NCI-H1105 (cell line): ENCODE data around the gene GLP2R.

Source experiments
- DNase-seq: peaks from one replicate; lab custom pipeline; 2025; lab: John Stamatoyannopoulos, UW

Gene GLP2R

DNA sequence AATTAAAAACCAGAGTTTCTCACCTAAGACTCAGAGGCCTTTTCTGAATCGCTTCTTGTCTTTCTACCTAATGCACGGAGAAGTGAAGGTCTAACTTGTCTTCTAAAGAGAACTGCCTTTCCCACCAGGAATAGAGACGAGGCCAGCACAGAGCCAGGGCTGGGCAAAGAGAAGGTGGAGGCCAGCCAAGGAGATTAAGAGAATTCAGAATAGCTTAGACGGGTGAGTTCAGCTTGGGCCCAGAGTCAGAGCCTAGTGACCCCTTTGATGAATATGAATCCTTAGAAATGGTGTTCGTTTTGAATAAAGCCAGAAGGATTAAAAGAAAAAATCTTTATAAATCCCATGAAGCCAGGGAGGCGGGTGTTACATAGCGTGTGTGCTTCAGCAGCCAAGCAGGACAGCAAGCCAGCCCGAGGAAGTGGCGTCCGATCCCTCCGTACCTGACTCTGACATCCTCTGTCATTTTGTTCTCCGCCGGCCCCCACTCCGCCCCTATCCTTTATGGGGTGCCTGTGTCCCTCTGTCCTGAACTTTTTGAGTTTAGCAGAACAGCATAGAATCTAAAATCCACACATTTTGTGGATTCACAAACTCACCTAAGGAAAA is 11.3 kb upstream of the GLP2R start:
- no peak for DNase-seq

DNA sequence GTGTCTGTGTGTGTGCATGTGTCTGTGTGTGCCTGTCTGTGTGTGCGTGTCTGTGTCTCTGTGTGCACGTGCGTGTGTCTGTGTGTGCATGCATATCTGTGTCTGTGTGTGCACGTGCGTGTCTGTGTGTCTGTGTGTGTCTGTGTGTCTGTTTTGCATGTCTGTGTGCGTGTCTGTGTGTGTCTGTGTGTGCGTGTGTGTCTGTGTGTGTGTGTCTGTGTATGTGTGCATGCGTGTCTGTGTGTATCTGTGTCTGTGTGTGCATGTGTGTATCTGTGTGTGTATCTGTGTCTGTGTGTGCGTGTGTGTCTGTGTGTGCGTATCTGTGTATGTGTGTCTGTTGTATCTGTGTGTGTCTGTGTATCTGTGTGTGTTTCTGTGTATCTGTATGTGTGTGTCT is 9.3 kb upstream of the GLP2R start:
- no peak for DNase-seq

DNA sequence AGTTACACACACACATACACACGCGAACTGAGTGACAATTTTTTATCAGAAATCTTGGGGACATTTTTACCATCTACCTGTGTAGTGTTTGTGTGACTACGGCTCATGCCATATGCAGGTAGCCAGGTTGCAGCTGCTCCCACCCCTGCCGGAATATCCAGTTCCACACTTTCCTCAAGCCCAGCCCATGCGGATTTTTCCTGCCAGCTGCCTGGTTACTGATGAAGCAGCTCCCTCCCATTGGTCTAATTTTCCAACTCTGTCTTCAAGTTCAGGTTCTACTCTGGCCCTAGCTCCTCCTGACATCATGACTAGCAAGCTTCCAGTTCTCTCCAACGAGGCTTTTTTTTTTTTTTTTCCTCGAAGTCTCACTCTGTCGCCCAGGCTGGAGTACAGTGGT is 8.6 kb upstream of the GLP2R start:
- no peak for DNase-seq

DNA sequence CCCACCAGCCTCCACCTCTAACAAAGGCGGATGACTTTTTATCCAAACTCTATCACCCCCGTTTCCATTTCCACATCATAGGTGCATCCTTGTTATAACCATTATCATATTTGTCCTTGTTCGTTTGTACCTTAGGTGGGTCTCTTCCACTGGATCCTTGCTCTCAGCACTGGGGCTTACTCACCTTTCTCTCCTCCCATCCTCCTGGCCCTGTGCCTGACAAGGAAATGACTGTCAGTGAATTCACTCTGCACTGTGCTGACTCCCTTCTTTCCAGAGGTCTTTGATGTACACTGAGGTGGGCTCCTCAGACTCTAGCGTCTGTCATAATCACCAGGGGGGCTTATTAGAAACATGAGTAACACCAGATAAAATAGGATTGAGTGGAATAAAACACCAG is 7.0 kb upstream of the GLP2R start:
- DNase-seq = no peak

DNA sequence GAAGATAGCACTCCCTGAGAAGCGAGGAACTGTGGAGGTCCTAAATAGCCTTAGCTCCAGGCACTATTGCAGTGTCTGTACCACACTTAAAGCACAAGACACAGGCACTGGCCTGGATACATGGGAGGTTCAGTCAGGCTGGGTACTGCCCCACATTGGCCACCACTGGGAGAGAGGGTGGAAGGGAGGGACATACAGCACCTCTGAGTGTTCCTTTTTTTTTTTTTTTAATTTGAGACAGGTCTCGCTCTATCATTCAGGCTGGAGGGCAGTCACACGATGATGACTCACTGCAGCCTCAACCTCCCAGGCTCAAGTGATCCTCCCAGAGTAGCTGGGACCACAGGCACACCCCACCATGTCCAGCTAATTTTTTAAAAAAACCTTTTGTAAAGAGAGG is 5.3 kb upstream of the GLP2R start:
- no peak for DNase-seq

DNA sequence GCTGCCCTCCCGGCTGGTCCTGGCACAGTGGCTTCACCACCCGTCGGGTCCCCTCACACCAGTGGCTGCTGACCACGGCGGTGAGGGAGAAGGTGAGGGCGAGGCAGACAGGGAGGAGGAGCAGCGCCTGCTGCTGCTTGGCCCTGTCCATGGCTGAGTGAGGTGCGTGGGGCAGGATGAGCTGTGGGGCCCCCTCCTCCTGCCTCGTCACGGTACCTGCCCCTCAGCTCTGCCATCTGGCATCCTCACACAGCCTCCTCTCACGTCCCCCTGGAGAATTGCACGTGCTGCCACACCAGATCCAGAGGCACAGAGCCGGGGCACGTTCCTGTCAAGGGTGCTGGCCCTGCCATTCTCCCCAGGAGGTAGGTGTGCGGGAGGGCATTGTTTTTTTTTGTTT is 3.8 kb upstream of the GLP2R start, which contains the start of gene GSG1L2:
Gene GSG1L2, minus strand, starts transcription at position 159 of the 400 bp plus-strand sequence. Its CDS starts 8 bp downstream, at position 151.
- DNase-seq = no peak

DNA sequence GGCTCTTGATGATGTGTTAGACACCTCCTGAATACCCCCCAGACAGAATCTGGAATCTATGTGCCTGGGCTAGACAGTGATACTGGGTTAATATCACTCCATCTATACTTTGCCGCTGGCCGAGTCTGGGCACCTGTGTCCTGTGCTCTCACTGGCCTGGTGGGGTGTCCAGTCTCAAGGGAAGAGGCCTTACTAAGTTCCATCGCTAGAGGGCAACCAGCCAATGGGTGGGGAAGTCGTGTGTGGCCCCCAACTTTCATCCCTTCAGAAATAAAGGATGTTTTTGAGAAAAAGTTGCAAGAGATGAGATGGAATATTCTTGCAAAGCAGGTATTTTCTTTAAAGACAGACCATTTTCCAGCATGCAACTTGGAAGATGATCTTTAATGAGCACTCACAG is 1.6 kb upstream of the GLP2R start:
- DNase-seq = no peak

DNA sequence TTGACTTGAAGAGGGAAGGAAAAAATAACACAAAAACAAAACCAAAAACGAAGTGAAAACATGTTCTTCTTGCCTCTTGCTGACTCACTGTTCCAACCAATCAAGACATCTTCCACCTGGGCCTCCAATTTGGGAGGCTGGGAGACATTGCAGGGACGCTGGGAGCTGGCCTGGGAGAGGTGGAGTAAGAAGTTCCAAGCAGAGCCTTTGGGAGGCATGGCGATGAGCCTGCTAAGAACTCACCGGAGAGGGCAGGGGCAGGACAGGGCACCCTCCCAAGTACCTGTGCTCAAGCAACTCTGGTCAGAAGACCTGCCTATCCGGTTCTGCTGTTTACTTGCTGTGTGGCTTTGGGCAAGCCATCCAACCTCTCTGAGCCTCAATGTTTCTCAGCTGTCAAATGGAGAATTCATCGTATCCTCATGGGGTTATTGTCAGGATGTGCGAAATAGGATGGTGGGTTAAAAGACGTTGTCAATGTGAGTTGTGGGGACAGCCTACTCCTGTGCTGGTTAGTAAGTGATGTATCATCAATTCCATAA is 856 bp upstream of the GLP2R start:
- DNase-seq = no peak

DNA sequence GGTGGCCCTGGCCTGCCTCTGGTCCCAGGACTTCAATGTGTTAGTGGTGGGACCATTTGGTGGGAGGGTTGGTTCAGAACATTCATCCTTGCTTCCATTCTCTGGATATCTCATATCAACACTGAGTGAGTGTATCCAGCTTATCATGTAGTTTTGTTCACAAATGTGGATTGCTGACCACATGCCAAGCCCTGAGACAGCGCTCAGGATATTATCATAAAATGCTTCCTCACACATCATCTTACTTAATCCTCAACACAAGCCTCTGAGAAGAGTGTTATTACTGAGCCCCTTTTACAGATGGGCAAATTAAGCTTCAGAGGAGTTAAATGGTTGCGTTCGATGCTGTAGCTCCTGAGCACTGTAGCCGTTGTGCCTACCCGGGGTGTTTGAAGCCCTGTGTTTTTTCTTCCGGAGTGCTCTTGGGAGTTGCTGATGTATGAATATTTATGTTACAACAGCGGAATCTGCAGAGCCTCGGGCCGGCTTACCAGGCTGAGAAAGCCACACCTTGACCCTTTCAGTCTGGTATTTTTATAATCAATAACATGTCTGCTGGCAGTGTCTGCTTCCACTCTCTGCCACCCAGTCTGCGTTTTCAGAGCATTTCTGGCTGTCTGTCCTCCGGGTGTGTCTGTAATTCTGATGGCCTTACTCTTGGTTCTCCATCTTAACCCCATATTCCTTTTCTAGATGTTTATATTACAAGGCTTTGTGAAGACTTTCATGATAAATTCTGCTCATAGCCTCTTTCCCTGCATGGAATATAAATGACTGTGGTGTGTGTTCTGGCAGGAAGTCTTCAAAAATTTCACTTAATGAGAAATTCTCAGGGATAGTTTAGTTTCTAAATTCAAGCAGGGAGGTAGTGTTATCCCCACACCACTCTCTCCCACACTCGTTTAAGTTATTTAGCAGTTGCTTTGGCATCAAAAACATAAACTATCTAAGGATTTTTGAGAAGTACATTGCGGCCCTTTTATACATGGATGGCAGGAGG is 2.9 kb downstream of the GLP2R start:
- DNase-seq = no peak

DNA sequence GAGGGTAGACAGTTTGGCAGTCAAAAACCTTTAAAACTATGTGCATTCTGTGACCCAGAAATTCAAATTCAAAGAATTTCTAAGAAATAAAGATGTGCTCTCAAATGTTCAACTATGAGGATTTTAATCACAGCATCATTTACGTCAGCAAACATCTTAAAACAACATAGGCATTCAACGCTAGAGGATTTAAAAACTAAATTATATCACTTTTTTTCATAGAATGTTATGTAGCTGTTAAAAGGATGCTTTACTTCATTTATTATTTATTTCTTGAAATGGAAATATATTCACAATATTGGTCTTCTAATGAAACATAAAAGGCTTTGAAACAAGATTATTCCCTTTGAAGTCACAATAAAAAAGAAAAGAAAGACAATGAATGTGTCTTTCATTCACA is 3.6 kb downstream of the GLP2R start:
- no peak for DNase-seq

DNA sequence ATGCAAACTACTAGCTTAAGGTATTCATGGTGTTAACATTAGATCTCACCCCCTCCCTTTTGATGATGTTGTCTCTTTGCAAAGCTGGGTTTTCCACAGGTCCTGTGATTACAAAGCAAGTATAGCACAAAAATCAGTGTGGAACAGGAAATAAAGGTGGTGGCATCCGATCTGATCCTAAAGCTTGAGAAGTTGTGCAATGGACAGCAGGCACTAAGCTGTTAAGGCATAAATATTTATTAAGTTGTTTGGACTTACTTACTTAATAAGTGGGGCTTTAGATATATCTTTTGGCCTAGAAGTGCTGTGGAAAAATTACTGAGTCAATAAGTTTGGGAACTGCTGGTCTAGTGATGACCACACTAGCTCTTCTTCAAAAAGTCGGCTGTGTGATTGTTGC is 5.0 kb downstream of the GLP2R start:
- no peak for DNase-seq

DNA sequence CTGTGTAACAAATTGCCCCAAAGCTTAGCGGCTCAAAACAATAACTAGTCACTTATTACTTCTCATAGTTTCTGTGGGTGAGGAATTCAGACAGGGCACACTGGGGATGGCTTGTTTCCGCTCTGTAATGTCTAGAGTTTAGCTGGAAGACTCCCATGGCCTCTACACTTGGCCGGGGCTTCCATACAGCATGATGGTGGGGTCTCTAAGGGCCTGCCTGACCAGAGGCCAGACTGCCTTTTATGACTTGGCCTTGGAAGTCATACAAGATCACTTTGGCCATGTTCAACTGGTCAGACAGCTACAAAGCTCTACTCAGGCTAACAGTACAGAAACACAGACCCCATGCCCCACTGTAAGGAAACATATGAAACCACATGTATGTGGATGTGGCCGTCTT is 8.2 kb downstream of the GLP2R start:
- no peak for DNase-seq

DNA sequence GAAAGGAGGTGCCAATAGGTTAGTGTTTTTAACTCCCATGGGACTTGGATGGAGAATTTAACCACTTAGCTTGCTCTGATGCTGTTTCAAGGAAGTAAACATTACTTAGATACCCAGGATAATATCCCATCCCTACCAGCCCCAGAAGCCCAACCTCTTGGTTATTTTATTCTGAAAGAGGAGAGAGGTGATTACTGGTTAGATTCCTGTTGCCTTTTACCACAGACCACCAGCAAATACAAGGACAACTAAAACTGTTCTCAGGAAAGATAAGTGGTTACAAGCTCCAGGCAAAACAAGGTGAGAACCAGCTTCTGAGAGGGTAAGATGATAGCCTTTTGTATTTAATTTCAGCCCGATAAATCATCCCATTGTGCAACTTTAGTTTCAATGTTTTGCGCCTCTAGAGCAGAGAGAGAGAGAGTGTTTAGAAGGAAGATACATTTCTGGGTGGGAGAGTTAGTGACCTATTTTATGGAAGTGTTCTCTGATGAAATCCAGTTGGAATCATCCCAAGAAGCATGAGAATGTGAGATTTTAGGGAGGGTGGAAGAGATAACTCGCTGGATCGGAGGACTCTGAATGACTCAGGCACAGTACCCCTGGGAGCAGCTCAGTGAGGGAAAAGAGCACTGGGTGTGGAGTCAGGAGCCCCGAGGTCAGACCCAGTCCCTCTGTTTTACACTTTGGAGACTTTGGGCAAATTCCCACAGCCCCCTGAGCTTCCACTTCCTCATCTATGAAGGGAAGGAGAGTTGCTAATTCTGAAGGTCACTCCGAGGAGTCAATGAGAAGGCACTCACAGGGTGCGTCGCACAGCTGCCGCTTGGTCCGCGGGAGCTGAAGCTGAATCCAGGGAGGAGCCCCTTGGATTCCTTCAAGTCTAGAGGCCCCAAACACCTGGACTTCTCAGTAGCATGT is 12.1 kb downstream of the GLP2R start:
- no peak for DNase-seq

DNA sequence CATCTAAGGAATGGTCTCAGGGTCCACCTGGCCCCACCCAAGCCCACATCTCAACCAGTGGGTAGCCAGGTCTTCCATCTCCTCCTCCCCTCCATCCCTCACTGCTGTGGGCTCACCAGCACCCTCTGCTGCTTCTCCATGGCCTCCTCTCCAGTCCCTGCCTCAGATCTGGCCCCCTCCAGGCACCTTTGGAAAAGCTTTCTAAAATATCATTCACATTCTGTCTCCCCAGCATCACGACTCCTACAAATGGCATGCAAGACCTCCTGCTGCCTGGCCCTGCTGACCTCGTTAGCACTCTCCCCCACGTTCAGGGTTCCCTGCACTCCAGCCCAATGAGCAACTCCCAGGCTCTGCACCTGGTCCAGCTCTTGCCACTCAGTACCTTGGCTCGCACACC is 13.7 kb downstream of the GLP2R start:
- no peak for DNase-seq

DNA sequence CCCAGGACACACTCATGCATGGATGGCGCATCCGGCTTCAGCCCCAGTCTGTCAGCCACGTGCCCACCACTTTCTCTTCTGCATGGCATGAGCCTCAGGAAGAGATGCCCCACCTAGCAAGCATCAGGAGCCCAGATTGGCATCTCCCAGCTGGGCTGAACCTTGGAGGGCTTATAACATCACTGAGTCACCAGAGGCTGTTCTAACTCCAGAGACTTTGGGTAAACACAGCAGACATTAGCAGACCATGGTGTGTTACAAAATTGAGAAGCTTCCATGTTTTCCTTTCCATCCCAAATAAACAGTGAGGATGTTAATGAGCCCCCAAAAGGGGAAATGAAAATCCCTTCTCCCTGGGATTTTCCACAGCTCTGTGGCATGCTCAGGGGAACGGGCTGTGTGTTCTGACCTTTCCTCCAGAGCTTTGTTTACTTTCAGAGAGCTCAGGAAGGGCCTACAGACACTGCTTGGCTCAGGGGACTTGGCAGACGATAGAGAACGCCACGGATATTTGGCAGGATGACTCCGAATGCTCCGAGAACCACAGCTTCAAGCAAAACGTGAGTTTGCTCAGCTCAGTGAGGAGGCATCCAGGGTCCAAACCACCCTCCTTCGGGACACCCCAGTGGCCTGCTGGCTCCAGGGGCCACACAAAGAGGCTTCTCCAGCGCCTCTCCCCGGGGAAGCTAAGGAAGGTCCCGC is 16.5 kb downstream of the GLP2R start:
- no peak for DNase-seq

DNA sequence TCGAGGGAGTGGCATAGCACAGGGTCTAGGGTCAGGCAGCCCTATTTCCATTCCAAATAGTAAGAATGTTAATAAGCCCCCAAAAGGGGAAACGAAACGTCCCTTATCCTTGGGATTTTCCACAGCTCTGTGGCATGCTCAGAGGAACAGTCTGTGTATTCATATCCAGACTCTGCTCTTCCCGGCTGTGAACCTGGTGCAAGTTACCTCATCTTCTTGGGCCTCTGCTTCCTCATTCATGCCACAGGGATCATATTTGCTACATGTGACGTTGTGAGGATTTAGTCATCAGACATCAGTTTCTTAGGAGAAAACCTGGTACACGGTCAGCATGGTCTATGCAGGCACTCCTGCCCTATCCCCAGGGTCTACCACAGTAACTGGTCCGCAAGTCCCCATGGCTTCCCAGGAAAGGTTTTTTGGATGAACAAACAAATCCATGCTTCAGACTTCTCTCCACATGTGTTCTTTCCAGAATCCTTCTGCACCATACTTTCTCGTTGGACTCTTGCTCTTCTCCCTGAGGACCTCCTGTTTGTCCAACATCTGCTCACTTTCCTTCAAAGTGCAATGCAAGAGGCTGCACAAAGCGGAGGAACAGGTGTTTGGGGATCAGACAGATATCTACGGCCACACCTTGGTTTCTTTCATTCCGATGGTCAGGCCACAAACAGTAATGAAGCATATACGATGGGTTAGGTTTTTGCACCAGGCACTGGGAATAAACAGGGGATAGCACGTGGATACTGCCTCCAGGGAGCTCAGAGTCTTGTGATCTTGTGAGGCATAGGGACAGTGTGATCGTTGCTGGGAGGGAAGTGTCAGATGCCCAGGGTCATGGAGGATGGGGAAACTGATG is 17.7 kb downstream of the GLP2R start:
- no peak for DNase-seq

DNA sequence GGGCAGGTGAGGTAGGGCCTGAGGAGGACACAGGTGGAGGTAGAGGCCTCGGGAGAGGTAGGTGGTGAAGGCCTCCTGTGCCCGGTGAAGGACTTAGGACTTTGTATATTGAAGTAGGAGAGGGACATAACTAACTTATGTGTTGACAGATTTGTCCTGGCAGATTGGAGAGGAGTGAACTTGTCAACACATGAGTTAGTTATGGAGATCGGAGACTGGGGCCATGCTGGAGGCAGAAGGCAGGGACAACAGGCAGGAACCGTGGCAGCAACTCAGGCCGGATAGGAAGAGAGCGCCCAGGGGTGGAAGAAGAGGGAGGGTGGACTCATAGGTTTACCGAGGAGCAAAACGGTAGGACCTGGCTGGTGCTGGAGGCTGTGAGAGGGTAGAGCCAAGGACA is 18.4 kb downstream of the GLP2R start:
- DNase-seq = no peak

DNA sequence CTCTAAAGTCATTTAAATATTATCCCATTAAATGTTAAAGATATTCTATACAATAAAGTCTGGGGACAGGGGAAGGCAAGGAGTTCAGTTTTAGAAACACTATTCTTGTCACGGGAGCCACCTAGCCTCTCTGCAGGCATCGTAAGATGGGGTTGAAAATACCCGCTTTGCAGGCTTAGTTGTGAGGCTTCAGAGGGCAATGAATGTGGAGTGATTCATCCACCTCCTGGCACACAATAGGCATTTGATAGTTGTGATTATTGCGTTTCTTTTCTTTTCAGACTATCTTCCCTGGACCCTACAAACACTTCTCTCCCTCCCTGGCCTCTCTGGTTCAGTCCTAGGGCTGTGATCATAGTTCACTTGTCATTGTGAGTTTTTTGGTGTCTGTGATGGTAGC is 19.6 kb downstream of the GLP2R start:
- no peak for DNase-seq

DNA sequence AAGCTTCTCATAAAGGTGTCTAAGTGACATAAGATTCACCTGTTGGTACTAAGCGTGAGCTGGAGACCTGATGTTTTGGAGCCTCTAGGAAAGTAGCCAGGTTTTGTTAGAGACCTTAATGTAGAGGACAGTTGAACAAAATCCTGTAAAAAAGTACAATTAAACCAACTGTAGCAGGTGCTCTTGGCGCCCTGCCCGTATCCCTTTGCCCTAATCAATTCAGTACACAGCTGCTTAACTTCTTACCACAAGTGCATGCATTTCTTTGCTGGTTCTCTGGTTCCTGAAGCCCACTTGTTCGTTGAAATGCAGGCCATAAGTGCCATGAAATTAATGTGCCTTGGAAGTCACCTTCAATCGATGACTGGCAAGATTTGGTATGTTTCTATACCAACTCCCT is 24.4 kb downstream of the GLP2R start:
- DNase-seq = no peak

DNA sequence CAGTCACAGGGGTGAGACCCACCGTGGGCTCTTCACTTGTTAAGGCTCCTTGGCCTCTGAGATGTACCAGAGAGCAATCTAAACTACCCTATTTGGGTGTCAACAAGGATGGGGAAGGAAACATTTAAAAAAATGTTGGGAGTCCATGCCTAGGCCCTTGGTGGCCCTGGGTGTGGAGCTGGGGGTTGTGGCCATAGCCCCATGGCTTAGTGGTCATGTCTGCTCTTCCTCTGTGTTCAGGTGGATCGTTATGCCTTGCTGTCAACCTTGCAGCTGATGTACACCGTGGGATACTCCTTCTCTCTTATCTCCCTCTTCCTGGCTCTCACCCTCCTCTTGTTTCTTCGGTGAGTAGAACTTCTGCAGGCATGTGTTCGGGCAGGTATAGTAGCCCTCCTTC is 28.5 kb downstream of the GLP2R start:
- DNase-seq = no peak

DNA sequence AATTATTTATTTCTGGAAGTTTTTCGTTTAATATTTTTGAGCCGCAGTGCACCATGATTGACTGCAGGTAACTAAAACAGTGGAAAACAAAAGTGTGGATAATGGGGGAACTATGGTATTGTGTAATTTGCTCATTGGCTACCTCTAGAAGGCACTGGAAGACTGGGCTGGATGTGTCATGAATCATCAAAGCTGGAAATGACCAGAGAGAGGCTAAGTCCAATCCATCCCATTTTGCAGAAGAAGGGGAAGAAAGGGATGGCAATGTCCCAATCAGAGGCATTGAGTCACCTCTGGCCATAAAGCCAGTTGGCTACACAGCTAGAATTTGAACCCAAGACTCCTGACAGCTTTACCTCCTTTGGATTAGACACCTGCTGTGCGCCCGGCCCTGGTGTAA is 29.3 kb downstream of the GLP2R start:
- no peak for DNase-seq
